GM08714 (cell line): ENCODE measurements around the gene CFAP57.

Source experiments
- H3K4me3 ChIP-seq: fragments of 200-500 bp; sonication (Bioruptor generic); 2 replicates; pipeline ENCODE4 v1.5.1; 2014; ENCODE audit warnings: mild to moderate bottlenecking, low read length, inconsistent platforms
- ZNF274 ChIP-seq: IDR thresholded peaks from 2 replicates; pipeline ENCODE4 v1.6.1; 2012; ENCODE audit warnings: mild to moderate bottlenecking, low read depth, low read length

Gene CFAP57

GRCh38 chr1:43279161-43279560, 107.0 kb downstream of the CFAP57 start:
- TF ChIP-seq ZNF274, result no peak
- no peak overlapping the region for H3K4me3 ChIP-seq

- no peak for TF ChIP-seq ZNF274
- no peak overlapping the region for H3K4me3 ChIP-seq
Observed at GRCh38 chr1:43279666-43280065, 107.5 kb downstream of the CFAP57 start.

- no peak overlapping the region for H3K4me3 ChIP-seq
- TF ChIP-seq ZNF274, result no peak
Observed at GRCh38 chr1:43280692-43281091, 108.6 kb downstream of the CFAP57 start.

- H3K4me3 ChIP-seq, result no peak overlapping the region
- no peak for TF ChIP-seq ZNF274
Observed at GRCh38 chr1:43282220-43283195, 110.4 kb downstream of the CFAP57 start.

- TF ChIP-seq ZNF274, result no peak
- H3K4me3 ChIP-seq, result no peak overlapping the region
Observed at GRCh38 chr1:43284065-43284464, 111.9 kb downstream of the CFAP57 start.

GRCh38 chr1:43284546-43285110, 112.5 kb downstream of the CFAP57 start:
- no peak overlapping the region for H3K4me3 ChIP-seq
- TF ChIP-seq ZNF274, result no peak

- no peak for TF ChIP-seq ZNF274
- no peak within 1 kb of the TSS for H3K4me3 ChIP-seq
Observed at GRCh38 chr1:43285269-43285990, 113.3 kb downstream of the CFAP57 start, which contains the start of gene C1orf210. C1orf210 (minus strand) TSS chr1:43285581; CDS start chr1:43283270, 2,311 bp downstream.

GRCh38 chr1:43286115-43286514, 114.0 kb downstream of the CFAP57 start:
- TF ChIP-seq ZNF274, result no peak
- no peak overlapping the region for H3K4me3 ChIP-seq

- no peak overlapping the region for H3K4me3 ChIP-seq
- TF ChIP-seq ZNF274, result no peak
Observed at GRCh38 chr1:43286533-43286932, 114.4 kb downstream of the CFAP57 start.

- TF ChIP-seq ZNF274, result no peak
- no peak overlapping the region for H3K4me3 ChIP-seq
Observed at GRCh38 chr1:43288058-43288784, 116.1 kb downstream of the CFAP57 start.

- no peak for TF ChIP-seq ZNF274
- no peak overlapping the region for H3K4me3 ChIP-seq
Observed at GRCh38 chr1:43288785-43289706, 116.9 kb downstream of the CFAP57 start.

- no peak for TF ChIP-seq ZNF274
- H3K4me3 ChIP-seq, result no peak overlapping the region
Observed at GRCh38 chr1:43292216-43292615, 120.1 kb downstream of the CFAP57 start.

- H3K4me3 ChIP-seq, result no peak overlapping the region
- TF ChIP-seq ZNF274, result no peak
Observed at GRCh38 chr1:43292679-43293078, 120.5 kb downstream of the CFAP57 start.
